ENCODE measurements around the gene DELE1.
"Not testable (repeated sequence)": the region's sequence is repeated elsewhere in the genome, so short reads cannot be mapped to it uniquely, and the experiment has no call there.

The DELE1 gene

DNA sequence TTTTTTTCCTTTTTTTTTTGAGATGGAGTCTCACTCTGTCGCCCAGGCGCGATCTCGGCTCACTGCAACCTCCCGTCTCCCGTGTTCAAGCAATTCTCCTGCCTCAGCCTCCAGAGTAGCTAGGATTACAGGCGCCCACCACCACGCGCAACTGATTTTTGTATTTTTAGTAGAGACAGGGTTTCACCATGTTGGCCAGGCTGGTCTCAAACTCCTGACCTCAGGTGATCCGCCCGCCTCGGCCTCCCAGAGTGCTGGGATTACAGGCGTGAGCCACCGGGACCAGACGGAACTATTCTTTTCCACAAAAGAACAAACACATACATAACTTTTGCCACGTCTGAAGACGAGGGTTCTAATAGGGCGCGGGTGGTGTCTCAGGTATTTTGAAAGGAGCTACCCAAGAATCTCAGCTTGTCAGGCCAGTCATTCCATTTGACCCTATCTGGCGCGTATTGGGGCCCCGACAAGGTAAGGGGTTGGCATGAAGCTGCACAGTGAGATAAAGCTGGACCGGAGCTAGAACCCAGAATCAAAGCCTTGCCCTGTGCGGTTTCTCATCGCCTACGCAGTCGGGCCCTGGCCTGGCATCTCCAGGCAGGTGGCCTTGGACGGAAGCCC lies 734 bp upstream of the DELE1 start:
- not testable (repeated sequence) for DNase-seq (ENCODE audit: extremely low read depth in 1 of 2, low read depth in 1 of 2)

DNA sequence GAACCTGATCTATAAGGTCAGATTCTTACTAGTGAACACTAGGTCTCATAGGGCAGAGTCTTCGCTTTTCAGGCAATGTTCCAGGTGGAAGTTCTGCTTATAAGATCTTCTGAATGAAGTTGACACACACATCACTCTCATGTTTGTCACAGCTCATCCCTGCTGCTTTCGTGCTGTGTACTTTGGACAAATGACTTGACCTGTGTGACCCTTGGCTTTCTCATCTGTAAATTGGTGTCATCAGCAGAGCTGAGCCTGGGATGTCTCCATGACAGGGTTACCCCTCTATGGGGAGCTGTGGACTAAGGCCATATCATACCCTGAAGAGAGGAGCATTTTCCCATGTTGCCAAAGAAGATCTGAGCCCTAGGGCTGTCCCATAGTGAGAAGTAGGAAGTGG lies 2.8 kb downstream of the DELE1 start:
- no peak for DNase-seq (ENCODE audit: extremely low read depth in 1 of 2, low read depth in 1 of 2)

DNA sequence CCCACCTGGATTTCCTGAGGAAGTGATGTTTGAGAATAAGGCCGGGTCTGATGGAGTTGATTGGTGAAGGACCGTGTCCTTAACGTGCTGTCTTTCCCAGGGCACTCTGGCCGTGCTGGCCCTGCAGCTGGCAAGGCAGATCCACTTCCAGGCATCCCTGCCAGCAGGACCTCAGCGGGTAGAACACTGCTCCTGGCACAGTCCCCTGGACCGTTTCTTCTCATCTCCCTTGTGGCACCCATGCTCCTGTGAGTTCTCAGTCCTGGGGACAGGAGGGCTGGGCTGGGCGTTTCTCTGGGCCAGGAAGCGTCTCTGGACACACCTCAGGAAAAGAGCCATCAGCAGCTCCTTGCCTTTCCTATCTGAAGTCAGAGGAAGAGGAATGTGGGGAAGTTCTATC lies 4.4 kb downstream of the DELE1 start:
- DNase-seq (ENCODE audit: extremely low read depth in 1 of 2, low read depth in 1 of 2): no peak

DNA sequence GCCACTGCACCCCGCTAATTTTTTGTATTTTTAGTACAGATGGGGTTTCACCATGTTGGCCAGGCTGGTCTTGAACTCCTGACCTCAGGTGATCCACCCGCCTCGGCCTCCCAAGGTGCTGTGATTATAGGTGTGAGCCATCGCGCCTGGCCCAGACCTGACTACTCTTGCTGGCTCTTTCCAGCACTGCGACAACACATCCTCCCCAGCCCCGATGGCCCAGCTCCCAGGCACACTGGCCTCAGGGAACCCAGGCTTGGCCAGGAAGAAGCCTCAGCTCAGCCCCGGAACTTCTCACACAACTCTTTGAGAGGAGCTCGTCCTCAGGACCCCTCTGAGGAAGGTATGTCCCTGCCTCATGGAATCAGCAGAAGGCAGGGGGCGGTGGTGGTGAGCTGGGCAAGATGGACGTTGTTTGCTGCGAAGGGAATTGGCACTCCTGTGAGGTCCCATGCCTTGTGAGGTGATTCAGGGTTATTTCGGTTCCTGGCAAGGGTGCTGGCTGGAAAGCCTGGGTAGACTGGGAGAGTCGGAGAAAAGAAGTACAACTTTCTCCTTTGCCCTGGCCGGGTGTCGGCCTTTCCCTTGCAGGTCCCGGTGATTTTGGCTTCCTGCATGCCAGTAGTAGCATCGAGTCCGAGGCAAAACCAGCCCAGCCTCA lies 5.9 kb downstream of the DELE1 start:
- no peak for DNase-seq (ENCODE audit: extremely low read depth in 1 of 2, low read depth in 1 of 2)

- DNase-seq (ENCODE audit: extremely low read depth in 1 of 2, low read depth in 1 of 2): no peak
These were observed 8.0 kb downstream of the DELE1 start for GRCh38 chr5:141931694-141932093.

GRCh38 chr5:141933151-141933550 lies 9.5 kb downstream of the DELE1 start:
- no peak for DNase-seq (ENCODE audit: extremely low read depth in 1 of 2, low read depth in 1 of 2)

- no peak for DNase-seq (ENCODE audit: extremely low read depth in 1 of 2, low read depth in 1 of 2)
These were observed 10.6 kb downstream of the DELE1 start for GRCh38 chr5:141934099-141934844.

DNA sequence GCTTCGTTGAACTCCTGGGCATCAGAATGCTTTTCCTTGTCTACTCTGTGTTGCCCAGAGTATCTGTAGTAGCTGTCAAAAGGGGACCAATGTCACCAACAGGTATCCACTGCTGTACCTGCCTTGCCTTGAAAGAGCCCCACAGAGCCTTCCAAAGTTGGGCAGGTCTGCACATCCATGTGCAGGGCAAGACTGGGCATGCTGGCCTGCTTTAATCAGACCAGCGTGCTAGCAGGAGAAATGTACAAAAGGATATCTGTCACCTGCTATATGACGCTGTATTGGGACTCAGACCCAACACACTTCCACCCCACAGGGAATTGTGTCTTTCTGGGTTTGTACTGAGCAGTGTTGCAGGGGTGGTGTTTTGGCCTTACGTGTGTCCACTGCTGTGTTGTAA lies 11.9 kb downstream of the DELE1 start:
- no peak for DNase-seq (ENCODE audit: extremely low read depth in 1 of 2, low read depth in 1 of 2)

GRCh38 chr5:141940695-141941271 lies 17.1 kb downstream of the DELE1 start:
- no peak for DNase-seq (ENCODE audit: extremely low read depth in 1 of 2, low read depth in 1 of 2)

GRCh38 chr5:141941307-141941706 lies 17.6 kb downstream of the DELE1 start:
- DNase-seq (ENCODE audit: extremely low read depth in 1 of 2, low read depth in 1 of 2): no peak

GRCh38 chr5:141941779-141942178 lies 18.1 kb downstream of the DELE1 start:
- no peak for DNase-seq (ENCODE audit: extremely low read depth in 1 of 2, low read depth in 1 of 2)

GRCh38 chr5:141942185-141942857 lies 18.6 kb downstream of the DELE1 start:
- DNase-seq (ENCODE audit: extremely low read depth in 1 of 2, low read depth in 1 of 2): no peak

DNA sequence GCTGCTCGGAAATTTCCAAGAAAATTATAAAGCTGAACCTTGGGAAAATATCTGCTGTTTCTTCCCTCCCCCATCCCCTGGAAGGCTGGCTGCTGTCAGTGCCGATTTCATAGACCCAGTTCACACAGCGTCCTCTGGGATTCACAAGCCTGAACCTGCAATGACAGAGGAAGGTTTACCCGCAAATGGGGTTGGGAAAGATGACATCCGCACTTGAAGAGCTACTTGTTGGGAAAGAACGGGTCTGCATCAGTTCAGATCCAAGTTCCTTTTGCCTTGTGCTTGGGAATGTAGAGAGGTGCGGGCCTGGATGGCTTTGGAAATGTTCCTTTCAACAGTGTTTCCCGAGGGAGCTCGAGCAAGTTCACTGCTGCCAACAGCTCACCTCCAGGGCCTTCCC lies 20.4 kb downstream of the DELE1 start:
- DNase-seq (ENCODE audit: extremely low read depth in 1 of 2, low read depth in 1 of 2): no peak

DNA sequence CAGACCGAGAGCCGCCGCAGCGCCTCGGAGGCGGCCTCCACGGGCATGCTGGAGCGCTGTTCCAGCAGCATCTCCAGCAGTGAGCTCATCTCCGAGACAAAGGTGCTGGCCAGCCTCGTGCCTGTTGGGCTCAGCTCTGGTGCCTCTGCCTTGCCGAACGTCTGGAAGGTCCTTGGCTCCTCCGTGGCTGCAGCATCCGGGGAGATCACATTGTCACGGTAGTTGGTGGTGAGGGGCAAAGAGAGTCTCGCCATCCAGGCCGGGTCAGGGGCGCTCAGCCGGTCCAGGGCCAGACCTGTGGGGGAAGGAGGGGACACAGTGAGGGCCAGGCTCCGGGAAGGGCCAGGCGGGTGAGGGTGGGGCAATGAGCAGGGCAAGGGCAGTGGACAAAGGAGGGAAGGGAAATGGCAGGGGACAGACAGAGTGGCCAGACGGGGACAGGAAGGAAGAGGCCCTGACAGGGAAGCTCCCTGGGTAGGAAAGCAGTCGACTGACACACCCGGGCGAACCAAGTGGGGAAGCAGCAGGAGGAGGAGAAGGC lies 21.9 kb downstream of the DELE1 start:
- no peak for DNase-seq (ENCODE audit: extremely low read depth in 1 of 2, low read depth in 1 of 2)

DNA sequence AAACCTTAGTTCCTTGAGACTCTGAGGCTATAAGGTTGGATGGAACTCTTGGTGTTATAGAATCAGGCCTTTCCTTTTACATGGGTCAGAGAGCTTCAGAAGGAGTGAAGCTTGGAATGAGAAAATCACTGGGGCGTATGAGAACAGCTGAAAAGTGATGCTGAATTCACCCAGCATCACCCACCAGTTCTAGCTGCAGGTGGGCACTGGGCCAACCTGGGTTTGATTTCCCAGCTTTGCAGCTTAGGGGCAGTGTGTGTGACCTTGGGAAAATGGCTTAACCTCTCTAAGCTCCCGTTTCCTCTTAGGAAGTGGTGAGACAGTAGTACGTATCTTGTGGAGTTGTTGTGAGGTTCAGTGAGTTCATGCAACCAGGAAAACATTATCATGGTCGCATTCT lies 23.6 kb downstream of the DELE1 start:
- no peak for DNase-seq (ENCODE audit: extremely low read depth in 1 of 2, low read depth in 1 of 2)

GRCh38 chr5:141948812-141949211 lies 25.1 kb downstream of the DELE1 start:
- no peak for DNase-seq (ENCODE audit: extremely low read depth in 1 of 2, low read depth in 1 of 2)

- DNase-seq (ENCODE audit: extremely low read depth in 1 of 2, low read depth in 1 of 2): no peak
These were observed 25.8 kb downstream of the DELE1 start for GRCh38 chr5:141949511-141949910.

- DNase-seq (ENCODE audit: extremely low read depth in 1 of 2, low read depth in 1 of 2): no peak
These were observed 26.7 kb downstream of the DELE1 start for GRCh38 chr5:141950207-141951005.

DNA sequence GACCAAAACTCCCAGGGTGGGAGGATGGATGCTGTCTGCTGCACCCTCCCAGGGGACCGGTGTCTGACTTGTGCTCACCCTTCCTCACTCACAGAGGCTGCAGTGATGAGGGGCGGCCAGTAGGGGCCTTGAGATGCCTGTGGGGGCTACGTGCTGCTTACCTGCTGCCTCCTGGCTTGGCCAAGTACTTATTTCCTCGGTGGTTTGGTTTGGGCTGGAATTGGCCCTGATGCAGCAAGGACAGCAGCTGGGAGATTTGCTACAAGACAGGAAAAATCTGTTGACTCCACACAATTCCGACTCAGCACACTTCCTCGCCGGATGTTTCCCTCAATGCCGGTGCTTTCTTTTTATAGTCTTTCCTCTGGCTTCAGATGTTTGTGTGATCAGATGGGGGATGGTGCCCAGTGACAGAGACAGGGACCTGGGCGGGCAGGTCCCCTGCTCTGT lies 27.7 kb downstream of the DELE1 start:
- no peak for DNase-seq (ENCODE audit: extremely low read depth in 1 of 2, low read depth in 1 of 2)

DNA sequence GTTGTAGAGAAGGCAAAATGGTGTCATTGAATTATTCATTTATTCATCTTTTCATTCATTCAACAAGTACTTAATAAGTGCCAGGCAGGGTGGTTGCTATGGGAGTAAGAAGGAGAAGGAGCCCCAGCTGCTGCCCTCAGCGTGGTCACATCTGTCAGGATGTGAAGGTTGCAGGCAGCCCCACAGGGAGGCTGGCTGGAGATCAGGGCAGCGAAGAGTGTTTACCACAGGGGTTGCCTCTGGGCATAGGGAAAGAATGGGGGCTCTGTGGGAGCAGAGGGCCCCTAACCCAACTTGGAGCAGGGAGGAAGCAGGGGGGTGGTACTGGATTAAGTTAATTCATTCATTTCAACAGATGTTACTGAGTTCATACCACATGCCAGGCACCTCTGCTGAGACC lies 28.3 kb downstream of the DELE1 start:
- no peak for DNase-seq (ENCODE audit: extremely low read depth in 1 of 2, low read depth in 1 of 2)
